GM23338 (cell line): ENCODE results near the gene RAB11A. TPM values are rescaled to one million over a fixed set of nuclear protein-coding genes. Genes with fewer than 3 reads are reported as not detected.

Source experiments
- ATAC-seq: fragments of 200-7000 bp; cut with Tn5 transposase; 3 replicates; pipeline ENCODE4 v1.9.1; 2020
- DNase-seq: peaks from one replicate; pipeline ENCODE4 v3.0.0-alpha.2; 2015; ENCODE audit warnings: low spot score
- H2AFZ ChIP-seq: fragments of 200-600 bp; sonication (generic); 2 replicates; pipeline ENCODE4 v1.8.0; 2016; ENCODE audit warnings: antibody characterized with exemption, mild to moderate bottlenecking, moderate library complexity
- H3F3A ChIP-seq: fragments of 200-600 bp; sonication (generic); replicated peaks from 2 replicates; pipeline ENCODE4 v1.8.0; 2017; ENCODE audit warnings: antibody characterized with exemption, mixed run types, low read depth
- H3K27ac ChIP-seq: fragments of 200-600 bp; sonication (generic); 2 replicates; pipeline ENCODE4 v1.6.1; 2016; ENCODE audit warnings: low read depth
- H3K27me3 ChIP-seq: fragments of 200-600 bp; sonication (generic); 2 replicates; pipeline ENCODE4 v1.8.0; 2016; ENCODE audit warnings: mild to moderate bottlenecking, mixed run types, moderate library complexity; ENCODE audit not compliant: insufficient read depth
- H3K36me3 ChIP-seq: fragments of 200-600 bp; sonication (generic); 2 replicates; pipeline ENCODE4 v1.8.0; 2016; ENCODE audit warnings: mild to moderate bottlenecking; ENCODE audit not compliant: insufficient read depth
- H3K4me1 ChIP-seq: fragments of 200-600 bp; sonication (generic); 2 replicates; pipeline ENCODE4 v1.8.0; 2016; ENCODE audit warnings: mild to moderate bottlenecking, moderate library complexity; ENCODE audit not compliant: insufficient read depth
- H3K4me2 ChIP-seq: fragments of 200-600 bp; sonication (generic); 2 replicates; pipeline ENCODE4 v1.7.1; 2017; ENCODE audit warnings: mixed run types
- H3K4me3 ChIP-seq: fragments of 200-600 bp; sonication (generic); 2 replicates; pipeline ENCODE4 v1.6.1; 2016; ENCODE audit warnings: mixed run types
- H3K79me2 ChIP-seq: fragments of 200-600 bp; sonication (generic); replicated peaks from 2 replicates; pipeline ENCODE4 v1.8.0; 2017; ENCODE audit warnings: mild to moderate bottlenecking; ENCODE audit not compliant: insufficient read depth
- H3K9me2 ChIP-seq: fragments of 200-600 bp; sonication (generic); 2 replicates; pipeline ENCODE4 v1.8.0; 2017; ENCODE audit not compliant: insufficient read depth
- H4K20me1 ChIP-seq: fragments of 200-600 bp; sonication (generic); replicated peaks from 2 replicates; pipeline ENCODE4 v1.8.0; 2017; ENCODE audit warnings: mild to moderate bottlenecking; ENCODE audit not compliant: insufficient read depth
- H3K27ac Mint-ChIP-seq: 2 replicates; pipeline ENCODE4 v1.8.0; 2020; ENCODE audit warnings: inconsistent platforms, mild to moderate bottlenecking, moderate library complexity, mixed read lengths
- H3K27me3 Mint-ChIP-seq: 3 replicates; pipeline ENCODE4 v1.8.0; 2022; ENCODE audit warnings: low read depth, mild to moderate bottlenecking, moderate library complexity, mixed read lengths, inconsistent platforms; ENCODE audit not compliant: insufficient read depth, poor library complexity
- H3K36me3 Mint-ChIP-seq: 3 replicates; pipeline ENCODE4 v1.8.0; 2021; ENCODE audit warnings: low read depth, mild to moderate bottlenecking, inconsistent platforms, moderate library complexity, mixed read lengths
- H3K4me1 Mint-ChIP-seq: 3 replicates; pipeline ENCODE4 v1.8.0; 2020; ENCODE audit warnings: mild to moderate bottlenecking, inconsistent platforms, mixed read lengths
- H3K4me3 Mint-ChIP-seq: 3 replicates; pipeline ENCODE4 v1.8.0; 2021; ENCODE audit warnings: moderate library complexity, mild to moderate bottlenecking, inconsistent platforms, mixed read lengths
- H3K9me3 Mint-ChIP-seq: 3 replicates; pipeline ENCODE4 v1.8.0; 2020; ENCODE audit warnings: moderate library complexity, mild to moderate bottlenecking, inconsistent platforms, mixed read lengths
- CREB1 ChIP-seq: fragments of 250-450 bp; sonication (Bioruptor Pico); IDR thresholded peaks from 2 replicates; pipeline ENCODE4 v1.5.0; 2020; ENCODE audit warnings: low read depth, mild to moderate bottlenecking, moderate library complexity
- EZH2 ChIP-seq: fragments of 200-600 bp; sonication (generic); IDR thresholded peaks from one replicate; pipeline ENCODE4 v1.8.0; 2017; ENCODE audit warnings: antibody characterized with exemption, mild to moderate bottlenecking, low read depth; ENCODE audit not compliant: unreplicated experiment
- EZH2phosphoT487 ChIP-seq: fragments of 200-600 bp; sonication (generic); IDR thresholded peaks from one replicate; pipeline ENCODE4 v1.8.1; 2018; ENCODE audit warnings: antibody characterized with exemption; ENCODE audit not compliant: unreplicated experiment
- JUNB ChIP-seq: IDR thresholded peaks from one replicate; pipeline ENCODE4 v1.6.1; 2016; ENCODE audit warnings: antibody characterized with exemption; ENCODE audit not compliant: unreplicated experiment
- NANOG ChIP-seq: IDR thresholded peaks from 2 replicates; pipeline ENCODE4 v1.6.1; 2016; ENCODE audit warnings: antibody characterized with exemption, borderline replicate concordance
- POLR2AphosphoS5 ChIP-seq: IDR thresholded peaks from 2 replicates; pipeline ENCODE4 v1.6.1; 2016; ENCODE audit warnings: antibody characterized with exemption, low read depth
- STAT1 ChIP-seq: IDR thresholded peaks from one replicate; pipeline ENCODE4 v1.6.1; 2016; ENCODE audit warnings: antibody characterized with exemption; ENCODE audit not compliant: unreplicated experiment
- ZNF114 ChIP-seq: fragments of 250-450 bp; sonication (Bioruptor Pico); IDR thresholded peaks from 2 replicates; pipeline ENCODE4 v1.5.0; 2020; ENCODE audit warnings: mild to moderate bottlenecking, moderate library complexity
- ZNF331 ChIP-seq: fragments of 250-450 bp; sonication (Bioruptor Pico); IDR thresholded peaks from 2 replicates; pipeline ENCODE4 v1.5.0; 2020; ENCODE audit warnings: low read depth, mild to moderate bottlenecking, moderate library complexity
- polyA plus RNA-seq: library from polyadenylated mRNA; unstranded; fragments of >200 nt; fragmentation: Nextera tagmentation; extraction: Ambion mirVana; gene quantifications from 2 replicates; pipeline ENCODE4 v1.2.1, GENCODE V29; 2016
- total RNA-seq: library from RNA; depleted of rRNA; stranded (reverse); fragments of >200 nt; shearing (Covaris generic); gene quantifications from 2 replicates; pipeline ENCODE4 v1.2.3, GENCODE V29; 2014
- TF ChIP-seq, protein P1 (sequence below): fragments of 250-450 bp; sonication (Bioruptor Pico); IDR thresholded peaks from 2 replicates; pipeline ENCODE4 v1.5.0; 2020; ENCODE audit warnings: mild to moderate bottlenecking, moderate library complexity
- TF ChIP-seq, protein P2 (sequence below): IDR thresholded peaks from 2 replicates; pipeline ENCODE4 v1.6.1; 2016; ENCODE audit warnings: antibody characterized with exemption
- TF ChIP-seq, protein P3 (sequence below): IDR thresholded peaks from one replicate; pipeline ENCODE4 v1.6.1; 2018; ENCODE audit warnings: antibody characterized with exemption; ENCODE audit not compliant: unreplicated experiment
- TF ChIP-seq, protein P4 (sequence below), 2 experiments: fragments of 200-600 bp in 1 of 2; sonication (generic) in 1 of 2; conservative IDR thresholded peaks; 2 replicates each; pipeline versions ENCODE4 v1.5.1 to v1.6.1; 2016 to 2017; ENCODE audit warnings: antibody characterized with exemption in 2 of 2, low read depth in 2 of 2, mild to moderate bottlenecking in 2 of 2, moderate library complexity in 1 of 2

Gene RAB11A
- total and polyA plus RNA-seq, 2 experiments from 2014 or later, result 251 to 369 TPM

DNA sequence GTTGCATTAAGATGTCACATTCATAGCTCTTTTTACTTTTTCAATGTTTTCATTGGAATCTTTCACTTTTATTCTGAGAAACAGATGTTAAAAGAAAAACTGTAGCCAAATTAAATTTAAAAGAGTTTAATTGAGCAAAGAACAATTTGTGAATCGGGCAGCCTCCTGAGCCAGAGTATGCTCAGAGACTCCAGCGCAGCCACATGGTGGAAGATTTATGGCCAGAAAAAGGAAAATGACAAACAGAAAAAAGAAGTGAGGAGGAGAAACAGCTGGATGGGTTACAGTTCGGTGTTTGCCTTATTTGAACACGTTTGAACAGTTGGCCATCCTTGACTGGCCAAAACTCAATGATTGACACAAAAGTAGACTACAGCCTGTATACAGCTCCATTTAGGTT is 33.8 kb upstream of the RAB11A start:
- ATAC-seq, result no peak
- Mint-ChIP-seq H3K9me3 (peaks cover 2% of the 10 kb centered on the region; the same call in 2 of the 3 replicates), H3K4me1 (peaks cover 40% of the 10 kb centered on the region), H3K36me3 (no peaks in the 10 kb centered on the region), H3K4me3 (no peak overlapping the region), H3K27me3 (peaks cover 8% of the 10 kb centered on the region), H3K27ac (no peak overlapping the region; the same call in 1 of the 2 replicates)
- H3K79me2 ChIP-seq, result no peaks in the 10 kb centered on the region
- H2AFZ ChIP-seq, result no peak overlapping the region; the same call in 1 of the 2 replicates
- no peak overlapping the region for H3K27ac ChIP-seq
- H3K9me2 ChIP-seq, result no peaks in the 10 kb centered on the region
- no peak overlapping the region for H3K4me2 ChIP-seq
- H4K20me1 ChIP-seq, result no peaks in the 10 kb centered on the region
- no peaks in the 10 kb centered on the region for H3K27me3 ChIP-seq
- no peaks in the 10 kb centered on the region for H3K36me3 ChIP-seq
- TF ChIP-seq, protein P1, sequence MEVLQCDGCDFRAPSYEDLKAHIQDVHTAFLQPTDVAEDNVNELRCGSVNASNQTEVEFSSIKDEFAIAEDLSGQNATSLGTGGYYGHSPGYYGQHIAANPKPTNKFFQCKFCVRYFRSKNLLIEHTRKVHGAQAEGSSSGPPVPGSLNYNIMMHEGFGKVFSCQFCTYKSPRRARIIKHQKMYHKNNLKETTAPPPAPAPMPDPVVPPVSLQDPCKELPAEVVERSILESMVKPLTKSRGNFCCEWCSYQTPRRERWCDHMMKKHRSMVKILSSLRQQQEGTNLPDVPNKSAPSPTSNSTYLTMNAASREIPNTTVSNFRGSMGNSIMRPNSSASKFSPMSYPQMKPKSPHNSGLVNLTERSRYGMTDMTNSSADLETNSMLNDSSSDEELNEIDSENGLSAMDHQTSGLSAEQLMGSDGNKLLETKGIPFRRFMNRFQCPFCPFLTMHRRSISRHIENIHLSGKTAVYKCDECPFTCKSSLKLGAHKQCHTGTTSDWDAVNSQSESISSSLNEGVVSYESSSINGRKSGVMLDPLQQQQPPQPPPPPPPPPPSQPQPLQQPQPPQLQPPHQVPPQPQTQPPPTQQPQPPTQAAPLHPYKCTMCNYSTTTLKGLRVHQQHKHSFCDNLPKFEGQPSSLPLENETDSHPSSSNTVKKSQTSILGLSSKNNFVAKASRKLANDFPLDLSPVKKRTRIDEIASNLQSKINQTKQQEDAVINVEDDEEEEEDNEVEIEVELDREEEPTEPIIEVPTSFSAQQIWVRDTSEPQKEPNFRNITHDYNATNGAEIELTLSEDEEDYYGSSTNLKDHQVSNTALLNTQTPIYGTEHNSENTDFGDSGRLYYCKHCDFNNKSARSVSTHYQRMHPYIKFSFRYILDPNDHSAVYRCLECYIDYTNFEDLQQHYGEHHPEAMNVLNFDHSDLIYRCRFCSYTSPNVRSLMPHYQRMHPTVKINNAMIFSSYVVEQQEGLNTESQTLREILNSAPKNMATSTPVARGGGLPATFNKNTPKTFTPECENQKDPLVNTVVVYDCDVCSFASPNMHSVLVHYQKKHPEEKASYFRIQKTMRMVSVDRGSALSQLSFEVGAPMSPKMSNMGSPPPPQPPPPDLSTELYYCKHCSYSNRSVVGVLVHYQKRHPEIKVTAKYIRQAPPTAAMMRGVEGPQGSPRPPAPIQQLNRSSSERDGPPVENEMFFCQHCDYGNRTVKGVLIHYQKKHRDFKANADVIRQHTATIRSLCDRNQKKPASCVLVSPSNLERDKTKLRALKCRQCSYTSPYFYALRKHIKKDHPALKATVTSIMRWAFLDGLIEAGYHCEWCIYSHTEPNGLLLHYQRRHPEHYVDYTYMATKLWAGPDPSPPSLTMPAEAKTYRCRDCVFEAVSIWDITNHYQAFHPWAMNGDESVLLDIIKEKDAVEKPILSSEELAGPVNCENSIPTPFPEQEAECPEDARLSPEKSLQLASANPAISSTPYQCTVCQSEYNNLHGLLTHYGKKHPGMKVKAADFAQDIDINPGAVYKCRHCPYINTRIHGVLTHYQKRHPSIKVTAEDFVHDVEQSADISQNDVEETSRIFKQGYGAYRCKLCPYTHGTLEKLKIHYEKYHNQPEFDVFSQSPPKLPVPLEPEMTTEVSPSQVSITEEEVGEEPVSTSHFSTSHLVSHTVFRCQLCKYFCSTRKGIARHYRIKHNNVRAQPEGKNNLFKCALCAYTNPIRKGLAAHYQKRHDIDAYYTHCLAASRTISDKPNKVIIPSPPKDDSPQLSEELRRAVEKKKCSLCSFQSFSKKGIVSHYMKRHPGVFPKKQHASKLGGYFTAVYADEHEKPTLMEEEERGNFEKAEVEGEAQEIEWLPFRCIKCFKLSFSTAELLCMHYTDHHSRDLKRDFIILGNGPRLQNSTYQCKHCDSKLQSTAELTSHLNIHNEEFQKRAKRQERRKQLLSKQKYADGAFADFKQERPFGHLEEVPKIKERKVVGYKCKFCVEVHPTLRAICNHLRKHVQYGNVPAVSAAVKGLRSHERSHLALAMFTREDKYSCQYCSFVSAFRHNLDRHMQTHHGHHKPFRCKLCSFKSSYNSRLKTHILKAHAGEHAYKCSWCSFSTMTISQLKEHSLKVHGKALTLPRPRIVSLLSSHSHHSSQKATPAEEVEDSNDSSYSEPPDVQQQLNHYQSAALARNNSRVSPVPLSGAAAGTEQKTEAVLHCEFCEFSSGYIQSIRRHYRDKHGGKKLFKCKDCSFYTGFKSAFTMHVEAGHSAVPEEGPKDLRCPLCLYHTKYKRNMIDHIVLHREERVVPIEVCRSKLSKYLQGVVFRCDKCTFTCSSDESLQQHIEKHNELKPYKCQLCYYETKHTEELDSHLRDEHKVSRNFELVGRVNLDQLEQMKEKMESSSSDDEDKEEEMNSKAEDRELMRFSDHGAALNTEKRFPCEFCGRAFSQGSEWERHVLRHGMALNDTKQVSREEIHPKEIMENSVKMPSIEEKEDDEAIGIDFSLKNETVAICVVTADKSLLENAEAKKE (CRISPR knock-in tag), result no peak
- TF ChIP-seq CREB1 (CRISPR knock-in tag) (no peak), POLR2AphosphoS5 (no peak), NANOG (no peak), JUNB (no peak), EZH2phosphoT487 (no peak), EZH2 (no peak), ZNF114 (CRISPR knock-in tag) (no peak), ZNF331 (CRISPR knock-in tag) (no peak), STAT1 (no peak)
- TF ChIP-seq, protein P2, sequence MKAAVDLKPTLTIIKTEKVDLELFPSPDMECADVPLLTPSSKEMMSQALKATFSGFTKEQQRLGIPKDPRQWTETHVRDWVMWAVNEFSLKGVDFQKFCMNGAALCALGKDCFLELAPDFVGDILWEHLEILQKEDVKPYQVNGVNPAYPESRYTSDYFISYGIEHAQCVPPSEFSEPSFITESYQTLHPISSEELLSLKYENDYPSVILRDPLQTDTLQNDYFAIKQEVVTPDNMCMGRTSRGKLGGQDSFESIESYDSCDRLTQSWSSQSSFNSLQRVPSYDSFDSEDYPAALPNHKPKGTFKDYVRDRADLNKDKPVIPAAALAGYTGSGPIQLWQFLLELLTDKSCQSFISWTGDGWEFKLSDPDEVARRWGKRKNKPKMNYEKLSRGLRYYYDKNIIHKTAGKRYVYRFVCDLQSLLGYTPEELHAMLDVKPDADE, result no peak
- TF ChIP-seq, protein P3, sequence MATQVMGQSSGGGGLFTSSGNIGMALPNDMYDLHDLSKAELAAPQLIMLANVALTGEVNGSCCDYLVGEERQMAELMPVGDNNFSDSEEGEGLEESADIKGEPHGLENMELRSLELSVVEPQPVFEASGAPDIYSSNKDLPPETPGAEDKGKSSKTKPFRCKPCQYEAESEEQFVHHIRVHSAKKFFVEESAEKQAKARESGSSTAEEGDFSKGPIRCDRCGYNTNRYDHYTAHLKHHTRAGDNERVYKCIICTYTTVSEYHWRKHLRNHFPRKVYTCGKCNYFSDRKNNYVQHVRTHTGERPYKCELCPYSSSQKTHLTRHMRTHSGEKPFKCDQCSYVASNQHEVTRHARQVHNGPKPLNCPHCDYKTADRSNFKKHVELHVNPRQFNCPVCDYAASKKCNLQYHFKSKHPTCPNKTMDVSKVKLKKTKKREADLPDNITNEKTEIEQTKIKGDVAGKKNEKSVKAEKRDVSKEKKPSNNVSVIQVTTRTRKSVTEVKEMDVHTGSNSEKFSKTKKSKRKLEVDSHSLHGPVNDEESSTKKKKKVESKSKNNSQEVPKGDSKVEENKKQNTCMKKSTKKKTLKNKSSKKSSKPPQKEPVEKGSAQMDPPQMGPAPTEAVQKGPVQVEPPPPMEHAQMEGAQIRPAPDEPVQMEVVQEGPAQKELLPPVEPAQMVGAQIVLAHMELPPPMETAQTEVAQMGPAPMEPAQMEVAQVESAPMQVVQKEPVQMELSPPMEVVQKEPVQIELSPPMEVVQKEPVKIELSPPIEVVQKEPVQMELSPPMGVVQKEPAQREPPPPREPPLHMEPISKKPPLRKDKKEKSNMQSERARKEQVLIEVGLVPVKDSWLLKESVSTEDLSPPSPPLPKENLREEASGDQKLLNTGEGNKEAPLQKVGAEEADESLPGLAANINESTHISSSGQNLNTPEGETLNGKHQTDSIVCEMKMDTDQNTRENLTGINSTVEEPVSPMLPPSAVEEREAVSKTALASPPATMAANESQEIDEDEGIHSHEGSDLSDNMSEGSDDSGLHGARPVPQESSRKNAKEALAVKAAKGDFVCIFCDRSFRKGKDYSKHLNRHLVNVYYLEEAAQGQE, result no peak
- TF ChIP-seq, protein P4, sequence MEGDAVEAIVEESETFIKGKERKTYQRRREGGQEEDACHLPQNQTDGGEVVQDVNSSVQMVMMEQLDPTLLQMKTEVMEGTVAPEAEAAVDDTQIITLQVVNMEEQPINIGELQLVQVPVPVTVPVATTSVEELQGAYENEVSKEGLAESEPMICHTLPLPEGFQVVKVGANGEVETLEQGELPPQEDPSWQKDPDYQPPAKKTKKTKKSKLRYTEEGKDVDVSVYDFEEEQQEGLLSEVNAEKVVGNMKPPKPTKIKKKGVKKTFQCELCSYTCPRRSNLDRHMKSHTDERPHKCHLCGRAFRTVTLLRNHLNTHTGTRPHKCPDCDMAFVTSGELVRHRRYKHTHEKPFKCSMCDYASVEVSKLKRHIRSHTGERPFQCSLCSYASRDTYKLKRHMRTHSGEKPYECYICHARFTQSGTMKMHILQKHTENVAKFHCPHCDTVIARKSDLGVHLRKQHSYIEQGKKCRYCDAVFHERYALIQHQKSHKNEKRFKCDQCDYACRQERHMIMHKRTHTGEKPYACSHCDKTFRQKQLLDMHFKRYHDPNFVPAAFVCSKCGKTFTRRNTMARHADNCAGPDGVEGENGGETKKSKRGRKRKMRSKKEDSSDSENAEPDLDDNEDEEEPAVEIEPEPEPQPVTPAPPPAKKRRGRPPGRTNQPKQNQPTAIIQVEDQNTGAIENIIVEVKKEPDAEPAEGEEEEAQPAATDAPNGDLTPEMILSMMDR (conservative IDR thresholded peaks at IDR 0.05; ENCODE audit: low read depth in 2 of 2), result no peak
- no peaks in the 10 kb centered on the region; the same call in 1 of the 2 replicates for H3F3A ChIP-seq
- H3K4me3 ChIP-seq, result no peak overlapping the region
- no peak for DNase-seq
- H3K4me1 ChIP-seq, result peaks cover 13% of the 10 kb centered on the region
